Endothelial cell of umbilical vein (primary cell): ENCODE measurements around the gene SLC11A2. TPM values are rescaled to one million over a fixed set of nuclear protein-coding genes. Genes with fewer than 3 reads are reported as not detected.

ENCODE experiments used
- BruUV-seq: library from RNA; stranded (reverse); fragments of 400-500 nt; replicated peaks from 2 replicates; lab custom pipeline; 2021; lab: Mats Ljungman, UMichigan
- CTCF ChIA-PET: fragments of 300-600, 350-600 bp; sonication (Branson Sonifier 250); formaldehyde crosslinking; loops from one replicate; lab custom pipeline; 2021; ENCODE audit warnings: antibody characterized with exemption, inconsistent platforms; lab: Charles Lee
- POLR2A ChIA-PET: fragments of 300-600, 350-600 bp; sonication (Branson Sonifier 250); formaldehyde crosslinking; loops from one replicate; lab custom pipeline; 2021; ENCODE audit warnings: antibody characterized with exemption, inconsistent platforms; lab: Charles Lee
- DNase-seq: peaks from one replicate; pipeline ENCODE4 v3.0.0-alpha.2; 2011; ENCODE audit warnings: low read depth, low spot score
- FAIRE-seq: peaks from 2 replicates; lab custom pipeline; 2011; peaks lifted over from hg19 to GRCh38; lab: Jason Lieb, UNC
- H2AFZ ChIP-seq: 2 replicates; pipeline ENCODE4 v1.6.0; 2012; ENCODE audit warnings: low read depth, low read length, control low read depth, inconsistent platforms
- H3K27ac ChIP-seq: 2 replicates; pipeline ENCODE4 v1.5.1; 2011; ENCODE audit warnings: low read depth, mild to moderate bottlenecking, control low read depth, low read length, moderate library complexity; ENCODE audit not compliant: insufficient read depth
- H3K27me3 ChIP-seq, 2 experiments: 2 replicates each; pipeline versions ENCODE4 v1.6.0 to v1.6.1; 2011; ENCODE audit warnings: low read length in 2 of 2, mixed read lengths in 1 of 2; ENCODE audit not compliant: control insufficient read depth in 2 of 2, insufficient read depth in 2 of 2
- H3K36me3 ChIP-seq, 2 experiments: 2 replicates in 1 of 2; 3 replicates in 1 of 2; pipeline ENCODE4 v1.5.1; 2011; ENCODE audit warnings: low read length in 2 of 2, mild to moderate bottlenecking in 1 of 2, moderate library complexity in 1 of 2; ENCODE audit not compliant: control insufficient read depth in 2 of 2, insufficient read depth in 2 of 2; ENCODE audit errors: extremely low read depth in 1 of 2
- H3K4me1 ChIP-seq: 3 replicates; pipeline ENCODE4 v1.5.1; 2011; ENCODE audit warnings: mild to moderate bottlenecking, low read length; ENCODE audit not compliant: control insufficient read depth, insufficient read depth; ENCODE audit errors: extremely low read depth
- H3K4me2 ChIP-seq: 2 replicates; pipeline ENCODE4 v1.6.1; 2011; ENCODE audit warnings: low read length, control low read depth, mixed read lengths; ENCODE audit not compliant: insufficient read depth
- H3K4me3 ChIP-seq, 3 experiments: fragments of 200-600 bp in 1 of 3; sonication (generic), shearing (Covaris generic) in 1 of 3; replicated peaks in 1 of 3; 2 replicates each; pipeline ENCODE4 v1.5.1; 2011 to 2016; ENCODE audit warnings: control low read depth in 3 of 3, low read length in 3 of 3, mild to moderate bottlenecking in 2 of 3, inconsistent platforms in 1 of 3, low read depth in 1 of 3, moderate library complexity in 1 of 3; ENCODE audit not compliant: insufficient read depth in 1 of 3
- H3K79me2 ChIP-seq: 2 replicates; pipeline ENCODE4 v1.6.0; 2012; ENCODE audit warnings: low read length, inconsistent platforms; ENCODE audit not compliant: control insufficient read depth, insufficient read depth
- H3K9ac ChIP-seq: replicated peaks from 2 replicates; pipeline ENCODE3; 2011; ENCODE audit warnings: low read length, control low read depth; ENCODE audit not compliant: insufficient read depth; ENCODE audit errors: extremely low read depth
- H3K9me1 ChIP-seq: replicated peaks from 3 replicates; pipeline ENCODE4 v1.6.0; 2011; ENCODE audit warnings: mild to moderate bottlenecking, low read length; ENCODE audit not compliant: control insufficient read depth, insufficient read depth; ENCODE audit errors: extremely low read depth
- H3K9me3 ChIP-seq: replicated peaks from 2 replicates; pipeline ENCODE4 v1.5.1; 2012; ENCODE audit warnings: low read length, inconsistent platforms; ENCODE audit not compliant: control insufficient read depth, insufficient read depth
- H4K20me1 ChIP-seq: replicated peaks from 2 replicates; pipeline ENCODE3; 2011; ENCODE audit warnings: mild to moderate bottlenecking, low read length; ENCODE audit not compliant: control insufficient read depth, insufficient read depth; ENCODE audit errors: extremely low read depth
- EZH2 ChIP-seq: IDR thresholded peaks from 2 replicates; pipeline ENCODE4 v1.6.1; 2012; ENCODE audit warnings: borderline replicate concordance, low read depth, mild to moderate bottlenecking, moderate library complexity, low read length, inconsistent platforms; ENCODE audit not compliant: severe bottlenecking
- FOS ChIP-seq: IDR thresholded peaks from 2 replicates; pipeline ENCODE4 v1.6.1; 2011; ENCODE audit warnings: mild to moderate bottlenecking, low read length, moderate library complexity, borderline replicate concordance; ENCODE audit not compliant: insufficient read depth
- GATA2 ChIP-seq: IDR thresholded peaks from 2 replicates; pipeline ENCODE4 v1.7.0; 2011; ENCODE audit warnings: low read depth, mild to moderate bottlenecking, moderate library complexity, mixed read lengths, low read length; ENCODE audit not compliant: insufficient read length, insufficient read depth
- JUN ChIP-seq: IDR thresholded peaks from 2 replicates; pipeline ENCODE4 v1.6.1; 2011; ENCODE audit warnings: borderline replicate concordance, low read depth; ENCODE audit not compliant: insufficient read length, insufficient read depth
- MYC ChIP-seq: IDR thresholded peaks from one replicate; pipeline ENCODE4 v1.6.1; 2011; ENCODE audit warnings: mild to moderate bottlenecking, low read depth, low read length
- POLR2A ChIP-seq: IDR thresholded peaks from 2 replicates; pipeline ENCODE4 v1.6.1; 2012; ENCODE audit warnings: low read depth, mild to moderate bottlenecking, control low read depth, low read length
- POLR2AphosphoS5 ChIP-seq: IDR thresholded peaks from 2 replicates; pipeline ENCODE4 v1.6.1; 2012; ENCODE audit warnings: low read depth, mild to moderate bottlenecking, control low read depth, low read length, moderate library complexity; ENCODE audit not compliant: insufficient read depth
- dilution Hi-C: fragments of 300-500 bp; cut with MboI; formaldehyde crosslinking; loops from one replicate; pipeline ENCODE4 v1.15.0; 2019; ENCODE audit warnings: low sequenced_read_pairs; ENCODE audit not compliant: extremely low pct_ligation_motif_present
- intact Hi-C: fragments of 100-400 bp; cut with micrococcal nuclease; formaldehyde crosslinking; loops from one replicate; pipeline ENCODE4 v1.10.0; 2022
- polyA plus RNA-seq, 4 experiments: library from polyadenylated mRNA; depleted of rRNA in 3 of 4; stranded (reverse) in 3 of 4; unstranded in 1 of 4; fragments of >200 nt; gene quantifications; 2 replicates each; pipeline versions ENCODE4 v1.2.1 to v1.2.3, GENCODE V29; 2011 to 2012; ENCODE audit warnings: missing spikeins in 1 of 4
- total RNA-seq: library from RNA; stranded (reverse); gene quantifications from 2 replicates; pipeline ENCODE4 v1.2.3, GENCODE V29; 2021
- TF ChIP-seq, protein P1 (sequence below): IDR thresholded peaks from 2 replicates; pipeline ENCODE4 v1.6.1; 2011; ENCODE audit not compliant: insufficient read depth, insufficient read length
- TF ChIP-seq, protein P2 (sequence below), 2 donors: IDR thresholded peaks; 1 replicate in 1 of 2; 2 replicates in 1 of 2; pipeline ENCODE4 v1.5.1; 2011; ENCODE audit warnings: low read length in 2 of 2, mild to moderate bottlenecking in 2 of 2, moderate library complexity in 2 of 2, control low read depth in 1 of 2, inconsistent platforms in 1 of 2, low read depth in 1 of 2; ENCODE audit not compliant: insufficient read depth in 1 of 2; ENCODE audit errors: extremely low read depth in 1 of 2

SLC11A2 gene
- total and polyA plus RNA-seq, 2 donors (not counting 3 experiments of a cell fraction or from before 2014, with no cell fraction given): 47.5 to 56.4 TPM

DNA sequence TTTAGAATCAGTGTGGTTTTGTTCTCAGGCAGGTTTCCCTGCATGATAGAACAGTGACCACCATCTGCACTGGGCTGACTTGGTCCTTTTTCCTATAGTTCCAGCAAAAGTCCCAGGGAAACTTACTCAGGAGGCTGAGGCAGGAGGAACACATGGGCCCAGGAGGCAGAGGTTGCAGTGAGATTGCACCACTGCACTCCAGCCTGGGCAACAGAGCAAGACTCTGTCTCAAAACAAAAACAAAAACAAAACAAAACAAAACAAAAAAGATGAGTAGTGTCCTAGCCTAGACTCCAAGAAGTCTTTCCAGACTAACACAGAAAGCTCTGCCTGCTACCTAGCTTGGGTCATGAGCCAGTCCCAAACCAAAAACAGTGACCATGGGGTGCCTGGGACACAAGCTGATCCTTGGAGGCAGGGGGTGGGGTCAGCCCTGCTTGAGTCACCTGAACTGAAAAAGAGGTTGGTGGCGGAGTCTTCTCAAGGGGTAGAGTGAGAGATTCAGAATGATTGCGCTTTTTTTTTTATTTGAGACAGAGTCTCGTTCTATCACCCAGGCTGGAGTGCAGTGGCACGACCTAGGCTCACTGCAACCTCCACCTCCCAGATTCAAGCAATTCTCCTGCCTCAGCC lies 7.4 kb upstream of the SLC11A2 start:
- ChIA-PET CTCF (interaction anchor here (1.6 kb wide), 1 partner anchor 269 kb away, joined by 6 read pairs; no protein-coding TSS in a partner anchor), POLR2A (no interaction called here)
- H3K27me3 ChIP-seq: peaks cover 5 to 7% of the 10 kb centered on the region in 2 experiments
- H3K9ac ChIP-seq: no peak overlapping the region
- H3K79me2 ChIP-seq: no peaks in the 10 kb centered on the region
- dilution Hi-C loops: no loop called here
- peaks cover 7% of the 10 kb centered on the region for H3K4me1 ChIP-seq
- no peak for FAIRE-seq
- no peak overlapping the region for H3K4me3 ChIP-seq
- no peaks in the 10 kb centered on the region for H3K9me3 ChIP-seq
- no TSS peak for BruUV-seq
- TF ChIP-seq JUN (no peak), FOS (no peak)
- TF ChIP-seq, protein P1, sequence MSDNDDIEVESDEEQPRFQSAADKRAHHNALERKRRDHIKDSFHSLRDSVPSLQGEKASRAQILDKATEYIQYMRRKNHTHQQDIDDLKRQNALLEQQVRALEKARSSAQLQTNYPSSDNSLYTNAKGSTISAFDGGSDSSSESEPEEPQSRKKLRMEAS: no peak
- no peaks in the 10 kb centered on the region for H3K9me1 ChIP-seq
- intact Hi-C loops: no loop called here
- no peak overlapping the region for H2AFZ ChIP-seq
- no peaks in the 10 kb centered on the region for H3K36me3 ChIP-seq
- no peaks in the 10 kb centered on the region for H4K20me1 ChIP-seq
- no peak for DNase-seq
- no peak overlapping the region for H3K4me2 ChIP-seq
- H3K27ac ChIP-seq: no peak overlapping the region

DNA sequence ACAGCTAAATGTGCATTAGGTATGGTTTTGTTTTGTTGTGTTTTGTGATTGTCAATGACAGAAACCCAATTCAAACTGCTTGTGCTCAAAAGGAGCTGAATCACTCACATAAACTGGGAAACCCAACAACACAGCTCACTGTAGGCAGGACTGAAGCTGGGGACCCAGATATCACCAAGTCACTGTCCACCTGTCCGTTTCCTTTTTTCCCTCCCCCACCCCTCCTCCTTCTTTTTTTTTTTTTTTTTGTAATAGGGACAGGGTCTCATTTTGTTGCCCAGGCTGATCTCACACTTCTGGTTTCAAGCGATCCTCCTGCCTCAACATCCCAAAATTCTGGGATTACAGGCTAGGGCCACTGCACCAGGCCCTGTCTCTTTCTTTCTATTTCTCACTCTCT lies 6.9 kb upstream of the SLC11A2 start:
- H3K9me3 ChIP-seq: no peaks in the 10 kb centered on the region
- no peak overlapping the region for H2AFZ ChIP-seq
- ChIA-PET CTCF (interaction anchor here (1.6 kb wide), 1 partner anchor 268 kb away, joined by 6 read pairs; no protein-coding TSS in a partner anchor), POLR2A (no interaction called here)
- H3K9me1 ChIP-seq: no peaks in the 10 kb centered on the region
- peaks cover 5 to 7% of the 10 kb centered on the region in 2 experiments for H3K27me3 ChIP-seq
- H3K4me1 ChIP-seq: peaks cover 2% of the 10 kb centered on the region
- H3K4me3 ChIP-seq: no peak overlapping the region
- no peak for FAIRE-seq
- no peak for DNase-seq
- dilution Hi-C loops (no loop called here), intact Hi-C loops (no loop called here)
- TF ChIP-seq POLR2AphosphoS5 (no peak), FOS (no peak), GATA2 (no peak), POLR2A (no peak), MYC (no peak), JUN (no peak), EZH2 (no peak)
- TF ChIP-seq, protein P2, sequence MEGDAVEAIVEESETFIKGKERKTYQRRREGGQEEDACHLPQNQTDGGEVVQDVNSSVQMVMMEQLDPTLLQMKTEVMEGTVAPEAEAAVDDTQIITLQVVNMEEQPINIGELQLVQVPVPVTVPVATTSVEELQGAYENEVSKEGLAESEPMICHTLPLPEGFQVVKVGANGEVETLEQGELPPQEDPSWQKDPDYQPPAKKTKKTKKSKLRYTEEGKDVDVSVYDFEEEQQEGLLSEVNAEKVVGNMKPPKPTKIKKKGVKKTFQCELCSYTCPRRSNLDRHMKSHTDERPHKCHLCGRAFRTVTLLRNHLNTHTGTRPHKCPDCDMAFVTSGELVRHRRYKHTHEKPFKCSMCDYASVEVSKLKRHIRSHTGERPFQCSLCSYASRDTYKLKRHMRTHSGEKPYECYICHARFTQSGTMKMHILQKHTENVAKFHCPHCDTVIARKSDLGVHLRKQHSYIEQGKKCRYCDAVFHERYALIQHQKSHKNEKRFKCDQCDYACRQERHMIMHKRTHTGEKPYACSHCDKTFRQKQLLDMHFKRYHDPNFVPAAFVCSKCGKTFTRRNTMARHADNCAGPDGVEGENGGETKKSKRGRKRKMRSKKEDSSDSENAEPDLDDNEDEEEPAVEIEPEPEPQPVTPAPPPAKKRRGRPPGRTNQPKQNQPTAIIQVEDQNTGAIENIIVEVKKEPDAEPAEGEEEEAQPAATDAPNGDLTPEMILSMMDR (IDR thresholded peaks at IDR 0.05; ENCODE audit: extremely low read depth in 1 of 2, insufficient read depth in 1 of 2, low read depth in 1 of 2, low read length in 2 of 2): no peak
- TF ChIP-seq, protein P1: no peak
- H3K36me3 ChIP-seq: no peaks in the 10 kb centered on the region
- no peak overlapping the region for H3K9ac ChIP-seq
- no peaks in the 10 kb centered on the region for H4K20me1 ChIP-seq
- no peak overlapping the region for H3K27ac ChIP-seq
- no peaks in the 10 kb centered on the region for H3K79me2 ChIP-seq
- BruUV-seq: no TSS peak
- H3K4me2 ChIP-seq: no peak overlapping the region
